Dedifferentiated amniotic fluid mesenchymal stem cell (primary cell): Measurements from ENCODE around the gene SLC27A6.
"Not testable (repeated sequence)": the region's sequence is repeated elsewhere in the genome, so short reads cannot be mapped to it uniquely, and the experiment has no call there.

Source experiments
- DNase-seq: peaks from one replicate; pipeline ENCODE4 v3.0.0-alpha.2; 2016; ENCODE audit errors: extremely low spot score

The SLC27A6 gene

GRCh38 chr5:129001841-129002526, 36.7 kb downstream of the SLC27A6 start:
- DNase-seq: no peak

GRCh38 chr5:129002527-129002842, 37.2 kb downstream of the SLC27A6 start:
- DNase-seq: no peak

- DNase-seq: no peak
Measured at GRCh38 chr5:129003232-129003631, 37.9 kb downstream of the SLC27A6 start.

GRCh38 chr5:129014185-129014584, 48.9 kb downstream of the SLC27A6 start:
- no peak for DNase-seq

- DNase-seq: no peak
Measured at GRCh38 chr5:129018837-129019236, 53.5 kb downstream of the SLC27A6 start.

GRCh38 chr5:129019401-129019908, 54.2 kb downstream of the SLC27A6 start:
- DNase-seq: peak; percentile 22

DNA sequence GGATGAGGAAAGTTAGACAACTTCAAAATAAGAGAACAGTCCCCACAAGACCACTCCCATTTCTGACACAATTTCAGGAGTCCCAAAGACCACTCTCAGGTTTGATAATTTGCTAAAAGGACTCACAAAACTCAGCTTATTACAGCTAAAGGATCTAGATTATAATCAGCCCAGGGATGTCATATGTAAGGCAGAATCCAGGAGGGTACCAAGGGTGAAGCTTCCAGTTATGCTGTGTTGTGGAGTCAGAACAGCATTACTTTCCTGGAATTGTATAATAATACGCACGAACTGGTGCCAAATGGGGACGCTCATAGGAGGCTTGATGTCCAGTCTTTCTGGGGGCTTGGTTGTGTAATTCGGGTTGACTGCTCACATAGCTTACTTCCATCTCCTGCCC, 55.4 kb downstream of the SLC27A6 start:
- no peak for DNase-seq

DNA sequence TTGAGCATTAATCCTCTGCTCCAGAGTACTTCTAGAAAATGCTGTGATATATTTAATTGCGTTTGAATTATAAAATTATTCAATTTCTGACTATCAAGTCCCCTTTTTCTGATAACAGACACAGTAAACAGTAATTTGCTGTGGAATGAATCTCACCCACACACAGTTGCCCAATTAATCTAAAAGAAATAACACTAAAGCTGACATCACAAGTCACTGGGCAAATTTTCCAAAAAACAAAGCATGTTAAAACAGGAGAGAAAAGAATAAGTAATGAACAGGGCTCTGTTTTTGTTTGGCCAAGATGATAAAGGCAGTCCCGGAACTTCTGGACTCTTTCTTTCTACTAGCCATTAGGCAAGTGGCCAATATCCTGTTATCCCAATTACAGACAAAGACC, 56.5 kb downstream of the SLC27A6 start:
- DNase-seq: no peak

DNA sequence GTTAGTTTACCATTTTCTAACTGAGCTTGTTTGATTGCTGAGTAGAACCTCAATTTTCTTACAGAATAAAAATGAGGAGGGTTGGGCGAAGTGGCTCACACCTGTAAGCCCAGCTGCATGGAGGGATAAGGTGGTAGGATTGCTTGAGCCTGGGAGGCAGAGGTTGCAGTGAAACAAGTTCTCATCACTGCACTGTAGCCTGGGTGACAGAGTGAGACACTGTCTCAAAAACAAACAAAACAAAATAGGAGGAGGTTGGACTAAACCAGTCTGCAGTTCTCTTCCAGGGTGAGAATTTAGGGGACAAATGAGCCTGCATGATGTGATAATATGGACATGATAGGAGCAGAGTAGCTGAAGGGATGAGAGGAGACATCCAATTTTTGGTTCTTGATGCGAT, 57.3 kb downstream of the SLC27A6 start:
- DNase-seq: no peak

GRCh38 chr5:129027260-129027659, 62.0 kb downstream of the SLC27A6 start:
- no peak for DNase-seq

DNA sequence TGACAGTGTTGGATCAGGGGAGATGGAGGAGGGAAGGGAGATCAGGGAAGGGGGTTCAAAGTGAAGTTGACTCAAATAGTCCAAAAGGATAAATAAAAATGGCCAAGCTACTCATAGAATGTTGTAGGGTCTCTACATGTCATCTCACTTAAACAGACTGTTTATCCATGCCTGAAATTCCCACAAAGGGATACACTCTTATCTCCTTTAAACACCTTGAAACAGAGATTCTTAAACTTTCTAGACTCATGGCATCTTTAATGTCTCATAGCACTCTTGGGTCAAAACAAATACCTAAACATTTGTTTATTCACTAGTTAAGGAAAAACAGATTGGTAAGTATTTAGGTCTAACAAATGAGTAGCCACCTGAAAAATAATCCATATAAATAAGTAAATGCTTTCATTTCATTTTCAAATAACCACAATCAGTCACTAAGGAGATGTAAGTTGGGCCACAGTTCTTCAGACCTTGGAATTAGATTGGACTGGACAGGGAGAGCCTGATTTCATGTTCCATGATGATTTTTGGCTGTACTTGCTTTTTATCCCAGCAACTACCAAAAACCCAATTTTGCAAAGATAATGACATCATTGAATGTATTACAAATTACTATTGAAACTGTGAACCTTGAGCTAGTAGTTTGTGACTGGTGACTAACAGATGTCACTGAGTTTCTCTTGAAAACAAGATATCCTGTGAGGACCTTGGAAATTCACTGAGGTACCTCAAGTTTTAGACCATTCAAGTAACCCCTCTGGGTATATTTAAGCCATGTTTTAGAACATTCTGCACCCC, 66.8 kb downstream of the SLC27A6 start:
- no peak for DNase-seq

- DNase-seq: not testable (repeated sequence)
Measured at GRCh38 chr5:129036257-129036656, 71.0 kb downstream of the SLC27A6 start.

GRCh38 chr5:129041196-129041881, 76.1 kb downstream of the SLC27A6 start:
- no peak for DNase-seq

DNA sequence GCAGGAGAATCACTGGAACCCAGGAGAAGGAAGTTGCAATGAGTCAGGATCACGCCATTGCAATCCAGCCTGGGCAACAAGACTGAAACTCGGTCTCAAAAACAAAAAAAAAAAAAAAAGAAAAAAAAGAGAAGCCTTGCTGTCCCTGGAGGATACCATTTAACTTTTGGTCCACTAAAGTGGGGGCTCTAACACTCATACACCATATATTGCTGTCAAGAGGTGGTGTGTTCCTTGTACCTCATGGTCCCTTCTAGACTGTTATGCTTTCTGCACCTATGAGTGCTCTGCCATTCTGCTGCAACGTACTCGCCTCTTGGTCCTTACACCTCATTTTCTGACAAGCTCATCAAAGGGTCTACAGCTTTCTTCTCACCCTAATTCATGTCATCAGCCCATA, 77.0 kb downstream of the SLC27A6 start:
- no peak for DNase-seq

GRCh38 chr5:129043894-129044293, 78.6 kb downstream of the SLC27A6 start:
- DNase-seq: no peak

DNA sequence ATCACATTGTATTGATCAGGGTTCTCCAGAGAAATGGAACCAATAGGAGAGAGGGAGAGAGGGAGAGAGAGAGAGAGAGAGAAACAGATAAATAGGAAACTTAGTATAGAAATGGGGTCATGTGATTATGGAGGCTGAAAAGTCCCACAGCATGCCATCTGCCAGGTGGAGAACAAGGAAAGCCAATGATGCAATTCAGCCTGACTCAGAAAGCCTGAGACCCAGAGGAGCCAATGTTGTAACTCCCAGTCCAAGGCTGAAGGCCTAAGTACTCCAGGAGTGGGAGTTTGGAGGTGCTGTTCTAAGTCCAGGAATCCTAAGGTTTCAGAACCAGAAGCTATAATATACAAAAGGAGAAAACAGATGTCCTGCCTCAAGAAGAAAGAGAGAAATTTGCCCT, 80.9 kb downstream of the SLC27A6 start:
- DNase-seq: no peak

GRCh38 chr5:129048509-129048908, 83.2 kb downstream of the SLC27A6 start:
- no peak for DNase-seq

DNA sequence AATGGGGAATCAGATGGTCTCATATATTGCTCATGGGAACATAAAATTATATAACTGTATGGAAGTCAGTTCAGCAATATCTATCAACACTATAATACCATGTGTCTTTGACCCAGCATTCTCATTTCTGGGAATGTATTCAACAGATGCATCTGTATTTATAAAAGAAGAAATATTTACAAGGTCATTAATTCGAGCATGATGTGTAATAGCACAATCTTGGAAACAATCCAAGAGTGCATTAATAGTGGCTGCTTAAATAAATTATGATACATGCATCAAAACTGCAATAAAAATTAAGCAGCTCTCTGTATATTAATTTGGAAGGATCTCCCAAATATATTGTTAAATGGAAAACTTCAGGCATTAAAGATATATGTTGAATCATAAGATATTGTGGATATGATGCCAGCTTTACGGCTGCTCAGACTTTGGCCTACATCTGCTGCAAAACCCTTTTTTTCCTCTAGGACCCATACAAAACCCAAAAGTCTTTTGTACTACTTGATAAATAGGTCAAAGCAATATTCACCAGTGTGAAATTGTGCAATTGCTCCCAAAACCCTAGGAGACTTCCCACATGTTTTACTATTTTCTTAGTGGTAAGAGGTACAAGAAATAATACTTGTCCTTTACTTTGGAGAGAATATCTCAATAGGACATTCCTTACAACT, 84.0 kb downstream of the SLC27A6 start:
- no peak for DNase-seq

GRCh38 chr5:129051283-129051682, 86.0 kb downstream of the SLC27A6 start:
- no peak for DNase-seq

GRCh38 chr5:129053438-129053837, 88.2 kb downstream of the SLC27A6 start:
- no peak for DNase-seq

GRCh38 chr5:129057329-129057728, 92.0 kb downstream of the SLC27A6 start:
- no peak for DNase-seq

DNA sequence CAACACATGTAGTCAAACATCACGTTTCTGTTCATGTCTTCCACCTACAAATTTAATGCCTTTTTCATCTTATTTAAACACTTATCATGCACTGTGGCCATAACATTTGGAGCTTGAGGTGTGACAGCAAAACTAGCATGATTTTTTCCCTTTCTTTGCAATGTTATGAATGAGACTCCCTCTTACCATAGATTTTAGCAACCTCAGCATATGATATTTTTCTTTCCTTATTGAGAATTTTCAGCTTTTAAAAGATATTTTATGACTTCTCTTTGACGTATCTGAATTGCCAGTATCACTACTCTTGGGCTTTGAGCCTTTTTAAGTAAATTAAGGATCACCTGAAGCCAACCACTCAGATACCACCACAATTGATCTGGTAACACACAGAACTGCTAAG, 96.6 kb downstream of the SLC27A6 start:
- DNase-seq: no peak
